Esophagus muscularis mucosa (tissue), 4 donors: ENCODE results near the gene CLN5.

Source experiments
- EP300 ChIP-seq: sonication (generic); formaldehyde crosslinking; IDR thresholded peaks from one replicate; pipeline ENCODE4 v1.6.1; 2017; ENCODE audit warnings: antibody characterized with exemption
- POLR2A ChIP-seq: fragments of 450-650 bp; IDR thresholded peaks from one replicate; pipeline ENCODE4 v1.6.1; 2017; ENCODE audit warnings: antibody characterized with exemption, moderate library complexity, mild to moderate bottlenecking, low read depth
- TF ChIP-seq, protein P1 (sequence below), 3 experiments: fragments of 200-600 bp in 2 of 3; fragments of 450-650 bp in 1 of 3; sonication (generic) in 2 of 3; IDR thresholded peaks; one replicate each; pipeline ENCODE4 v1.5.1; 2017 to 2019; ENCODE audit warnings: antibody characterized with exemption in 3 of 3, mild to moderate bottlenecking in 2 of 3, moderate library complexity in 1 of 3

DNA sequence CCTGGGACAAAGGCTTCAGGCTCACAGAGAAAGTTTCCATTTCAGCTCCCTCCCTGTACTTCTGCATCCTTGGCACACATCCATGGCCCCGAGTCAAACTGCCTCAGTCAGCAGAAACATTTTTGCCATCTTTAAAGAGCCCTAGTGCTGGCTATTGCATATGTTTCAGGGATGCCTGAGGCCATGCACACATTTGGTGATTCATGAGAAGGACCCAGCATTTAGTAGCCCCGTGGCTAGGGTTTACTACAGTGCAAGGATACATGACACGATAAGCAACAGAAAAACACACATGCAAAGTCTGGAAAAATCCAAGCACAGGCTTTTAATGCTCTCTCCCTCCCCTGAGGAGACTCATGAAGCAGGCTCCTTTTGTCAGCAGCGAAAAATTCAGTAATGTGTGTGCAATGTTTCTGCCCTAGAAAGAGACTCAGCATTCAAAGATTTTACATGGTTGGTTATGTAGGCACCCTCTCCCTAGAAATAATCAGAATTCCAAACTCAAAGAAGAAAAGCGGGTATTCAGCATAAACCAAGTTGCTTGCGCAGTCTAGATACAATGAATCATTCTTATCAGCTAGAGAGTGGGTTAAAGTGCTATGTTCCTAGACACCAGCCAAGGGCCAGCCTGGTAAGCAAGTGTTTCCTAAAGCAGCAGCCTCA lies 26.0 kb upstream of the CLN5 start:
- TF ChIP-seq EP300 (no peak), POLR2A (no peak)
- TF ChIP-seq, protein P1, sequence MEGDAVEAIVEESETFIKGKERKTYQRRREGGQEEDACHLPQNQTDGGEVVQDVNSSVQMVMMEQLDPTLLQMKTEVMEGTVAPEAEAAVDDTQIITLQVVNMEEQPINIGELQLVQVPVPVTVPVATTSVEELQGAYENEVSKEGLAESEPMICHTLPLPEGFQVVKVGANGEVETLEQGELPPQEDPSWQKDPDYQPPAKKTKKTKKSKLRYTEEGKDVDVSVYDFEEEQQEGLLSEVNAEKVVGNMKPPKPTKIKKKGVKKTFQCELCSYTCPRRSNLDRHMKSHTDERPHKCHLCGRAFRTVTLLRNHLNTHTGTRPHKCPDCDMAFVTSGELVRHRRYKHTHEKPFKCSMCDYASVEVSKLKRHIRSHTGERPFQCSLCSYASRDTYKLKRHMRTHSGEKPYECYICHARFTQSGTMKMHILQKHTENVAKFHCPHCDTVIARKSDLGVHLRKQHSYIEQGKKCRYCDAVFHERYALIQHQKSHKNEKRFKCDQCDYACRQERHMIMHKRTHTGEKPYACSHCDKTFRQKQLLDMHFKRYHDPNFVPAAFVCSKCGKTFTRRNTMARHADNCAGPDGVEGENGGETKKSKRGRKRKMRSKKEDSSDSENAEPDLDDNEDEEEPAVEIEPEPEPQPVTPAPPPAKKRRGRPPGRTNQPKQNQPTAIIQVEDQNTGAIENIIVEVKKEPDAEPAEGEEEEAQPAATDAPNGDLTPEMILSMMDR (IDR thresholded peaks at IDR 0.05): no peak
